IMR-90 (cell line): Measurements from ENCODE around the gene PBXIP1. TPM values are rescaled to one million over a fixed set of nuclear protein-coding genes. Genes with fewer than 3 reads are reported as not detected.

Experiments used
- ATAC-seq: fragments of 200-7000 bp; cut with Tn5 transposase; 2 replicates; pipeline ENCODE4 v1.9.1; 2020; ENCODE audit warnings: low read depth, mild to moderate bottlenecking, moderate library complexity
- BruUV-seq: library from RNA; stranded (reverse); fragments of 400-500 nt; replicated peaks from 2 replicates; lab custom pipeline; 2021; lab: Mats Ljungman, UMichigan
- CTCF ChIA-PET: fragments of 300-600 bp; formaldehyde crosslinking; extraction: SDS; loops from one replicate; lab custom pipeline; 2021; ENCODE audit warnings: antibody characterized with exemption; lab: Yijun Ruan, JAX
- POLR2A ChIA-PET: fragments of 300-600 bp; sonication (Branson Sonifier 250); formaldehyde crosslinking; loops from one replicate; lab custom pipeline; 2022; ENCODE audit warnings: antibody characterized with exemption; ENCODE audit not compliant: unreplicated experiment; lab: Charles Lee
- DNase-seq: peaks from one replicate; pipeline ENCODE4 v3.0.0; 2013
- H2AFZ ChIP-seq: replicated peaks from 2 replicates; pipeline ENCODE3; 2013; ENCODE audit warnings: low read length, mild to moderate bottlenecking; ENCODE audit not compliant: poor library complexity
- H2AK5ac ChIP-seq: 2 replicates; pipeline ENCODE4 v1.6.1; 2013; ENCODE audit warnings: low read depth, low read length, inconsistent platforms
- H2AK9ac ChIP-seq: replicated peaks from 2 replicates; pipeline ENCODE3; 2013; ENCODE audit warnings: mild to moderate bottlenecking, low read depth, low read length, moderate library complexity; ENCODE audit not compliant: poor library complexity
- H2BK120ac ChIP-seq: 2 replicates; pipeline ENCODE4 v1.6.1; 2013; ENCODE audit warnings: low read depth, low read length, inconsistent platforms
- H2BK15ac ChIP-seq: 3 replicates; pipeline ENCODE4 v1.6.1; 2013; ENCODE audit warnings: low read depth, low read length, inconsistent platforms
- H2BK20ac ChIP-seq: 2 replicates; pipeline ENCODE4 v1.6.1; 2013; ENCODE audit warnings: low read depth, mild to moderate bottlenecking, inconsistent platforms, low read length, moderate library complexity
- H2BK5ac ChIP-seq: 2 replicates; pipeline ENCODE4 v1.6.1; 2013; ENCODE audit warnings: mild to moderate bottlenecking, low read depth, low read length, inconsistent platforms; ENCODE audit not compliant: poor library complexity, severe bottlenecking
- H3K14ac ChIP-seq: replicated peaks from 2 replicates; pipeline ENCODE4 v1.6.1; 2013; ENCODE audit warnings: low read depth, low read length, inconsistent platforms
- H3K18ac ChIP-seq: 2 replicates; pipeline ENCODE4 v1.6.1; 2013; ENCODE audit warnings: low read depth, low read length, control low read depth
- H3K23ac ChIP-seq: 2 replicates; pipeline ENCODE4 v1.6.1; 2013; ENCODE audit warnings: low read depth, low read length, inconsistent platforms
- H3K27ac ChIP-seq: 2 replicates; pipeline ENCODE4 v1.5.1; 2013; ENCODE audit warnings: mild to moderate bottlenecking, control low read depth, low read length; ENCODE audit not compliant: insufficient read depth
- H3K27me3 ChIP-seq: 2 replicates; pipeline ENCODE4 v1.6.1; 2013; ENCODE audit warnings: low read length; ENCODE audit not compliant: control insufficient read depth, insufficient read depth
- H3K36me3 ChIP-seq: 2 replicates; pipeline ENCODE4 v1.6.1; 2013; ENCODE audit warnings: low read length, mixed read lengths; ENCODE audit not compliant: control insufficient read depth, insufficient read depth
- H3K4ac ChIP-seq: 2 replicates; pipeline ENCODE4 v1.6.1; 2013; ENCODE audit warnings: low read depth, low read length, inconsistent platforms
- H3K4me1 ChIP-seq: 2 replicates; pipeline ENCODE4 v1.6.1; 2013; ENCODE audit warnings: low read length, mixed read lengths; ENCODE audit not compliant: control insufficient read depth, insufficient read depth
- H3K4me2 ChIP-seq: 2 replicates; pipeline ENCODE4 v1.6.1; 2013; ENCODE audit warnings: low read depth, mild to moderate bottlenecking, control low read depth, low read length, moderate library complexity
- H3K4me3 ChIP-seq: 2 replicates; pipeline ENCODE4 v1.5.1; 2013; ENCODE audit warnings: low read depth, mild to moderate bottlenecking, control low read depth, low read length, moderate library complexity; ENCODE audit not compliant: insufficient read depth
- H3K56ac ChIP-seq: 2 replicates; pipeline ENCODE4 v1.6.1; 2013; ENCODE audit warnings: low read length, inconsistent platforms; ENCODE audit not compliant: insufficient read depth; ENCODE audit errors: extremely low read depth
- H3K79me1 ChIP-seq, 2 experiments: 2 replicates each; pipeline ENCODE4 v1.6.1; 2013; ENCODE audit warnings: low read length in 2 of 2, inconsistent platforms in 1 of 2, low read depth in 1 of 2
- H3K9ac ChIP-seq: 2 replicates; pipeline ENCODE4 v1.6.1; 2013; ENCODE audit warnings: low read depth, low read length, control low read depth
- H3K9me1 ChIP-seq: 2 replicates; pipeline ENCODE4 v1.6.1; 2013; ENCODE audit warnings: low read length, inconsistent platforms; ENCODE audit not compliant: insufficient read depth
- H3K9me3 ChIP-seq: 2 replicates; pipeline ENCODE4 v1.6.1; 2013; ENCODE audit warnings: low read length; ENCODE audit not compliant: control insufficient read depth, insufficient read depth
- H4K20me1 ChIP-seq: 2 replicates; pipeline ENCODE4 v1.6.1; 2013; ENCODE audit warnings: low read length, inconsistent platforms; ENCODE audit not compliant: insufficient read depth
- H4K5ac ChIP-seq: 2 replicates; pipeline ENCODE4 v1.6.1; 2013; ENCODE audit warnings: mild to moderate bottlenecking, low read depth, low read length, control low read depth
- H4K8ac ChIP-seq, 2 experiments: 2 replicates each; pipeline ENCODE4 v1.6.1; 2013; ENCODE audit warnings: low read depth in 2 of 2, low read length in 2 of 2, control low read depth in 1 of 2, inconsistent platforms in 1 of 2
- H4K91ac ChIP-seq: 2 replicates; pipeline ENCODE4 v1.6.1; 2013; ENCODE audit warnings: low read depth, low read length, inconsistent platforms; ENCODE audit not compliant: insufficient read depth
- CEBPB ChIP-seq: IDR thresholded peaks from 2 replicates; pipeline ENCODE4 v1.6.1; 2012; ENCODE audit warnings: low read depth, low read length, improper control_type of control experiment
- ELK1 ChIP-seq: fragments of 150-350 bp; IDR thresholded peaks from 2 replicates; pipeline ENCODE4 v1.6.1; 2016; ENCODE audit warnings: low read depth, mild to moderate bottlenecking, low read length, moderate library complexity, borderline replicate concordance
- FOS ChIP-seq: fragments of 150-350 bp; IDR thresholded peaks from 2 replicates; pipeline ENCODE4 v1.6.1; 2016; ENCODE audit warnings: low read depth, low read length
- MAFK ChIP-seq: IDR thresholded peaks from 2 replicates; pipeline ENCODE4 v1.6.1; 2012; ENCODE audit warnings: low read depth, low read length, improper control_type of control experiment
- MAZ ChIP-seq: IDR thresholded peaks from 2 replicates; pipeline ENCODE4 v1.6.1; 2012; ENCODE audit warnings: low read depth, mild to moderate bottlenecking, low read length, improper control_type of control experiment, moderate library complexity, borderline replicate concordance
- MXI1 ChIP-seq: IDR thresholded peaks from 2 replicates; pipeline ENCODE4 v1.6.1; 2012; ENCODE audit warnings: low read depth, mild to moderate bottlenecking, low read length, moderate library complexity, borderline replicate concordance
- NFE2L2 ChIP-seq: fragments of 150-350 bp; IDR thresholded peaks from 2 replicates; pipeline ENCODE4 v1.6.1; 2016; ENCODE audit warnings: low read depth, mild to moderate bottlenecking, low read length
- POLR2A ChIP-seq: IDR thresholded peaks from 2 replicates; pipeline ENCODE4 v1.6.1; 2012; ENCODE audit warnings: mild to moderate bottlenecking, low read depth, low read length
- RAD21 ChIP-seq: IDR thresholded peaks from 2 replicates; pipeline ENCODE4 v1.6.1; 2012; ENCODE audit warnings: low read length, improper control_type of control experiment
- RCOR1 ChIP-seq: IDR thresholded peaks from 2 replicates; pipeline ENCODE4 v1.6.1; 2012; ENCODE audit warnings: mild to moderate bottlenecking, low read length, improper control_type of control experiment; ENCODE audit not compliant: insufficient replicate concordance
- RFX5 ChIP-seq: IDR thresholded peaks from 2 replicates; pipeline ENCODE4 v1.8.0; 2012; ENCODE audit warnings: low read depth, mild to moderate bottlenecking, low read length, moderate library complexity
- USF2 ChIP-seq: fragments of 150-350 bp; IDR thresholded peaks from 2 replicates; pipeline ENCODE4 v1.6.1; 2017; ENCODE audit warnings: mild to moderate bottlenecking, antibody characterized with exemption, low read length, low read depth
- WGBS, 2 experiments: methylation state at CpG; one replicate each; pipeline versions ENCODE4 v1.1.5 to v1.1.7; 2013; ENCODE audit warnings: missing lambda C conversion rate in 2 of 2; ENCODE audit not compliant: insufficient read length in 1 of 2; ENCODE audit errors: extremely low coverage in 2 of 2; 5-methylcytosine and 5-hydroxymethylcytosine counted together
- dilution Hi-C: fragments of 300-500 bp; cut with HindIII; formaldehyde crosslinking; loops from one replicate; pipeline ENCODE4 v1.14.3; 2018; ENCODE audit warnings: low sequenced_read_pairs; ENCODE audit not compliant: unreplicated experiment
- in situ Hi-C: fragments of 300-500 bp; cut with MboI; formaldehyde crosslinking; loops from 3 replicates; pipeline ENCODE4 v1.14.3; 2019; ENCODE audit warnings: low sequenced_read_pairs, inconsistent platforms, mixed read lengths
- intact Hi-C: fragments of 100-400 bp; cut with micrococcal nuclease; formaldehyde crosslinking; loops from 2 replicates; pipeline ENCODE4 v1.10.0; 2022
- polyA plus RNA-seq, 3 experiments: library from polyadenylated mRNA; depleted of rRNA; stranded (reverse); fragments of >200 nt; gene quantifications; 2 replicates each; pipeline ENCODE4 v1.2.3, GENCODE V29; 2012; ENCODE audit warnings: low replicate concordance in 1 of 3
- total RNA-seq: library from RNA; depleted of rRNA; stranded (reverse); fragments of >200 nt; gene quantifications from 2 replicates; pipeline ENCODE4 v1.2.3, GENCODE V29; 2012

Gene PBXIP1
- total and polyA plus RNA-seq, 2 of the 4 experiments (the other 2 are of a cell fraction), result 28.3 to 44.2 TPM

- Histone ChIP-seq H3K4me1 (peaks cover 7% of the 10 kb centered on the region), H3K9me1 (peaks cover 7% of the 10 kb centered on the region), H3K56ac (no peak overlapping the region), H2BK20ac (no peak overlapping the region; the same call in 1 of the 2 replicates), H4K91ac (no peak overlapping the region), H3K79me1 (peaks cover 4 to 15% of the 10 kb centered on the region in 2 experiments), H2BK15ac (no peak overlapping the region), H2AFZ (no peak overlapping the region), H3K14ac (no peak overlapping the region), H3K4me2 (no peak overlapping the region), H4K5ac (no peak overlapping the region; the same call in 1 of the 2 replicates), H2AK5ac (no peak overlapping the region), H2BK5ac (no peak overlapping the region), H3K9ac (no peak overlapping the region), H3K18ac (no peak overlapping the region), H3K4ac (no peak overlapping the region; the same call in 1 of the 2 replicates), H3K36me3 (peaks cover 9% of the 10 kb centered on the region), H3K23ac (peak overlapping the region; percentile 53; the same call in 1 of the 2 replicates), H3K9me3 (no peaks in the 10 kb centered on the region), H4K8ac (no peak overlapping the region), H3K4me3 (no peak overlapping the region), H3K27ac (no peak overlapping the region), H2BK120ac (no peak overlapping the region), H3K27me3 (no peaks in the 10 kb centered on the region), H2AK9ac (peak overlapping the region; percentile 11), H4K20me1 (no peaks in the 10 kb centered on the region)
- intact Hi-C loops, result no loop called here
- no peak for ATAC-seq
- in situ Hi-C loops, result no loop called here
- WGBS, 2 experiments, result no CpG with 5 or more reads among the region's 3 CpGs
- dilution Hi-C loops, result no loop called here
- ChIA-PET POLR2A (no interaction called here), CTCF (interaction anchor here (0.6 to 1.6 kb wide), 3 partner anchors 23 to 634 kb away, joined by 3 to 5 read pairs (median 4); no protein-coding TSS in a partner anchor)
- TF ChIP-seq RAD21 (no peak), MXI1 (no peak), RFX5 (no peak), POLR2A (no peak), FOS (no peak), RCOR1 (no peak), CEBPB (no peak), MAFK (no peak), ELK1 (no peak), NFE2L2 (no peak), MAZ (no peak), USF2 (no peak)
- no TSS peak for BruUV-seq
- DNase-seq, result no peak
These were observed 38.7 kb upstream of the PBXIP1 start for GRCh38 chr1:154994591-154994990.
